ENCODE results near the gene SH3TC2. TPM values are rescaled to one million over a fixed set of nuclear protein-coding genes. Genes with fewer than 3 reads are reported as not detected.

SH3TC2 gene
- total RNA-seq, 4 donors from 2014 or later = 1.9 to 8.2 (median 5.2) TPM

- H3K4me1 ChIP-seq = peaks cover 3% of the 10 kb centered on the region
- WGBS = 83% methylated on average over 1 of the region's 1 CpG
- no peaks in the 10 kb centered on the region for H3K27me3 ChIP-seq
- no peak overlapping the region for H3K27ac ChIP-seq
- H3K36me3 ChIP-seq = no peaks in the 10 kb centered on the region
- H3K9me3 ChIP-seq = no peaks in the 10 kb centered on the region
- H3K4me3 ChIP-seq = no peak overlapping the region
- TF ChIP-seq CTCF (IDR thresholded peaks at IDR 0.05) = no peak
- TF ChIP-seq POLR2AphosphoS5 (IDR thresholded peaks at IDR 0.05) = no peak
- TF ChIP-seq EP300 (IDR thresholded peaks at IDR 0.05) = no peak
- TF ChIP-seq POLR2A (IDR thresholded peaks at IDR 0.05) = no peak
- DNase-seq (ENCODE audit: low spot score in 2 of 2) = no peak
Observed at GRCh38 chr5:149017636-149018035, 45.2 kb downstream of the SH3TC2 start.

GRCh38 chr5:149015561-149015960 is 47.3 kb downstream of the SH3TC2 start:
- 82% methylated on average over 1 of the region's 1 CpG for WGBS
- Histone ChIP-seq H3K27me3 (no peaks in the 10 kb centered on the region), H3K36me3 (no peaks in the 10 kb centered on the region), H3K4me1 (peaks cover 3% of the 10 kb centered on the region), H3K4me3 (no peak overlapping the region), H3K9me3 (no peaks in the 10 kb centered on the region), H3K27ac (no peak overlapping the region)
- no peak for TF ChIP-seq POLR2A (IDR thresholded peaks at IDR 0.05)
- no peak for TF ChIP-seq POLR2AphosphoS5 (IDR thresholded peaks at IDR 0.05)
- TF ChIP-seq CTCF (IDR thresholded peaks at IDR 0.05) = no peak
- TF ChIP-seq EP300 (IDR thresholded peaks at IDR 0.05) = no peak
- DNase-seq (ENCODE audit: low spot score in 2 of 2) = no peak

- Histone ChIP-seq H3K27me3 (no peaks in the 10 kb centered on the region), H3K36me3 (no peaks in the 10 kb centered on the region), H3K9me3 (no peaks in the 10 kb centered on the region), H3K4me3 (no peak overlapping the region), H3K4me1 (peaks cover 3% of the 10 kb centered on the region), H3K27ac (no peak overlapping the region)
- WGBS = 100% methylated on average over 1 of the region's 1 CpG
- no peak for DNase-seq (ENCODE audit: low spot score in 2 of 2)
- TF ChIP-seq EP300 (IDR thresholded peaks at IDR 0.05) (no peak), POLR2A (IDR thresholded peaks at IDR 0.05) (no peak), CTCF (IDR thresholded peaks at IDR 0.05) (no peak), POLR2AphosphoS5 (IDR thresholded peaks at IDR 0.05) (no peak)
Observed at GRCh38 chr5:149015126-149015525, 47.7 kb downstream of the SH3TC2 start.

GRCh38 chr5:149014571-149015031 is 48.3 kb downstream of the SH3TC2 start:
- DNase-seq (ENCODE audit: low spot score in 2 of 2) = no peak

GRCh38 chr5:149013796-149014195 is 49.1 kb downstream of the SH3TC2 start:
- 78% methylated on average over 2 of the region's 2 CpGs for WGBS
- DNase-seq (ENCODE audit: low spot score in 2 of 2) = no peak
- Histone ChIP-seq H3K4me3 (no peak overlapping the region), H3K9me3 (no peaks in the 10 kb centered on the region), H3K27me3 (no peaks in the 10 kb centered on the region), H3K4me1 (peaks cover 2% of the 10 kb centered on the region), H3K36me3 (no peaks in the 10 kb centered on the region), H3K27ac (no peak overlapping the region)
- TF ChIP-seq CTCF (IDR thresholded peaks at IDR 0.05) (no peak), EP300 (IDR thresholded peaks at IDR 0.05) (no peak), POLR2A (IDR thresholded peaks at IDR 0.05) (no peak), POLR2AphosphoS5 (IDR thresholded peaks at IDR 0.05) (no peak)

More at GRCh38 chr5:149014571-149015031, 48.3 kb downstream of the SH3TC2 start:
- no peak for TF ChIP-seq EP300 (IDR thresholded peaks at IDR 0.05)
- TF ChIP-seq POLR2A (IDR thresholded peaks at IDR 0.05) = no peak
- no peak for TF ChIP-seq POLR2AphosphoS5 (IDR thresholded peaks at IDR 0.05)
- no peak for TF ChIP-seq CTCF (IDR thresholded peaks at IDR 0.05)
- no peak overlapping the region for H3K4me3 ChIP-seq
- peaks cover 3% of the 10 kb centered on the region for H3K4me1 ChIP-seq
- 86% methylated on average over 2 of the region's 2 CpGs for WGBS
- no peak overlapping the region for H3K27ac ChIP-seq
- H3K9me3 ChIP-seq = no peaks in the 10 kb centered on the region
- H3K36me3 ChIP-seq = no peaks in the 10 kb centered on the region
- no peaks in the 10 kb centered on the region for H3K27me3 ChIP-seq
